GM19023 (cell line): Measurements from ENCODE around the gene DGCR6.
"Not testable (repeated sequence)": the region's sequence is repeated elsewhere in the genome, so short reads cannot be mapped to it uniquely, and the experiment has no call there.

Source experiments
- ATAC-seq: cut with Tn5 transposase; IDR thresholded peaks from one replicate; pipeline ENCODE4 v1.9.1; 2021; ENCODE audit warnings: mild to moderate bottlenecking, moderate library complexity; ENCODE audit not compliant: unreplicated experiment

DGCR6 gene

GRCh38 chr22:18905540-18906409 is at the start of gene DGCR6:
TSS of gene DGCR6 (plus strand) at chr22:18906320. CDS start at chr22:18906375, 55 bp downstream.
- ATAC-seq, result peak; percentile 97

GRCh38 chr22:18859314-18859713 is 46.8 kb upstream of the DGCR6 start:
- not testable (repeated sequence) for ATAC-seq

- ATAC-seq, result not testable (repeated sequence)
Measured at GRCh38 chr22:18881260-18881659, 24.9 kb upstream of the DGCR6 start.

- ATAC-seq, result not testable (repeated sequence)
Measured at GRCh38 chr22:18884465-18884864, 21.7 kb upstream of the DGCR6 start.

GRCh38 chr22:18888115-18888514 is 18.0 kb upstream of the DGCR6 start:
- no peak for ATAC-seq

GRCh38 chr22:18890510-18891192 is 15.5 kb upstream of the DGCR6 start:
- not testable (repeated sequence) for ATAC-seq

- ATAC-seq, result not testable (repeated sequence)
Measured at GRCh38 chr22:18893775-18894174, 12.3 kb upstream of the DGCR6 start.

GRCh38 chr22:18896037-18896657 is 10.0 kb upstream of the DGCR6 start:
- ATAC-seq, result not testable (repeated sequence)

GRCh38 chr22:18906410-18906745 is 258 bp downstream of the DGCR6 start:
- ATAC-seq, result peak; percentile 21

- no peak for ATAC-seq
Measured at GRCh38 chr22:18906896-18907295, 776 bp downstream of the DGCR6 start.

- no peak for ATAC-seq
Measured at GRCh38 chr22:18909556-18909955, 3.4 kb downstream of the DGCR6 start.

- not testable (repeated sequence) for ATAC-seq
Measured at GRCh38 chr22:18911535-18911934, 5.4 kb downstream of the DGCR6 start.

- ATAC-seq, result not testable (repeated sequence)
Measured at GRCh38 chr22:18912264-18912946, 6.3 kb downstream of the DGCR6 start.

- not testable (repeated sequence) for ATAC-seq
Measured at GRCh38 chr22:18914558-18914957, 8.4 kb downstream of the DGCR6 start.

- not testable (repeated sequence) for ATAC-seq
Measured at GRCh38 chr22:18915550-18915949, 9.4 kb downstream of the DGCR6 start.

- not testable (repeated sequence) for ATAC-seq
Measured at GRCh38 chr22:18917818-18918217, 11.7 kb downstream of the DGCR6 start.

- ATAC-seq, result not testable (repeated sequence)
Measured at GRCh38 chr22:18920257-18920902, 14.3 kb downstream of the DGCR6 start.

GRCh38 chr22:18925368-18926064 is 19.4 kb downstream of the DGCR6 start:
- ATAC-seq, result no peak

GRCh38 chr22:18927020-18927419 is 20.9 kb downstream of the DGCR6 start:
- ATAC-seq, result no peak

- ATAC-seq, result no peak
Measured at GRCh38 chr22:18927573-18927972, 21.5 kb downstream of the DGCR6 start.
